HG02642 (cell line): Measurements from ENCODE around the gene DGKB.
"Not testable (repeated sequence)": the region's sequence is repeated elsewhere in the genome, so short reads cannot be mapped to it uniquely, and the experiment has no call there.

ENCODE experiments used
- ATAC-seq: cut with Tn5 transposase; IDR thresholded peaks from one replicate; pipeline ENCODE4 v1.9.1; 2021; ENCODE audit warnings: mild to moderate bottlenecking; ENCODE audit not compliant: unreplicated experiment, poor library complexity

The DGKB gene

GRCh38 chr7:14341200-14341775 lies 561.3 kb downstream of the DGKB start:
- no peak for ATAC-seq

- ATAC-seq, result no peak
These were observed 562.0 kb downstream of the DGKB start for GRCh38 chr7:14340393-14341074.

GRCh38 chr7:14339861-14340260 lies 562.7 kb downstream of the DGKB start:
- ATAC-seq, result no peak

- ATAC-seq, result no peak
These were observed 566.3 kb downstream of the DGKB start for GRCh38 chr7:14336256-14336655.

GRCh38 chr7:14332155-14332554 lies 570.4 kb downstream of the DGKB start:
- ATAC-seq, result no peak

GRCh38 chr7:14324767-14325166 lies 577.8 kb downstream of the DGKB start:
- no peak for ATAC-seq

- no peak for ATAC-seq
These were observed 579.8 kb downstream of the DGKB start for GRCh38 chr7:14322724-14323123.

GRCh38 chr7:14321947-14322346 lies 580.6 kb downstream of the DGKB start:
- ATAC-seq, result no peak

- no peak for ATAC-seq
These were observed 593.1 kb downstream of the DGKB start for GRCh38 chr7:14309432-14309831.

GRCh38 chr7:14305233-14305866 lies 597.2 kb downstream of the DGKB start:
- ATAC-seq, result no peak

- no peak for ATAC-seq
These were observed 599.0 kb downstream of the DGKB start for GRCh38 chr7:14303536-14303935.

GRCh38 chr7:14294637-14295036 lies 607.9 kb downstream of the DGKB start:
- no peak for ATAC-seq

- no peak for ATAC-seq
These were observed 609.1 kb downstream of the DGKB start for GRCh38 chr7:14293434-14293833.

GRCh38 chr7:14292737-14293136 lies 609.8 kb downstream of the DGKB start:
- no peak for ATAC-seq

- no peak for ATAC-seq
These were observed 612.6 kb downstream of the DGKB start for GRCh38 chr7:14289957-14290356.

- ATAC-seq, result no peak
These were observed 613.9 kb downstream of the DGKB start for GRCh38 chr7:14288701-14289100.

- no peak for ATAC-seq
These were observed 615.2 kb downstream of the DGKB start for GRCh38 chr7:14287398-14287797.

- ATAC-seq, result no peak
These were observed 616.5 kb downstream of the DGKB start for GRCh38 chr7:14286036-14286435.

GRCh38 chr7:14279065-14279871 lies 623.3 kb downstream of the DGKB start:
- not testable (repeated sequence) for ATAC-seq

- ATAC-seq, result no peak
These were observed 627.2 kb downstream of the DGKB start for GRCh38 chr7:14275356-14275755.

GRCh38 chr7:14271441-14271840 lies 631.1 kb downstream of the DGKB start:
- ATAC-seq, result no peak
